ENCODE results near the gene NAP1L2.
"Not testable (repeated sequence)": the region's sequence is repeated elsewhere in the genome, so short reads cannot be mapped to it uniquely, and the experiment has no call there.

DNA sequence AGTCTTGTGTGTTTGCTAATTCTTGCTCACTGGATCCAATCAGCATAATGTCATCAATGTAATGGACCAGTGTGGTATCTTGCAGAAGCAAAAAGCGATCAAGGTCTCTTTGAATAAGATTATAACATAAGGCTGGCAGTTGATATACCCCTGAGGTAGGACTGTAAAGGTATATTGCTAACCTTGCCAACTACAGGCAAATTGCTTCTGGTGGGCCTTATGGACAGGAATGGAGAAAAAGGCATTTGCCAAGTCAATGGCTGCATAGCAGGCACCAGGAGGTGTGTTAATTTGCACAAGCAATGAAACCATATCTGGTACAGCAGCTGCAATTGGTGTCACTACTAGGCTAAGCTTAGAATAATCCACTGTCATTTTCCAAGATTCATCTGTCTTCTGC, 45.7 kb downstream of the NAP1L2 start:
- TF ChIP-seq, protein P1, sequence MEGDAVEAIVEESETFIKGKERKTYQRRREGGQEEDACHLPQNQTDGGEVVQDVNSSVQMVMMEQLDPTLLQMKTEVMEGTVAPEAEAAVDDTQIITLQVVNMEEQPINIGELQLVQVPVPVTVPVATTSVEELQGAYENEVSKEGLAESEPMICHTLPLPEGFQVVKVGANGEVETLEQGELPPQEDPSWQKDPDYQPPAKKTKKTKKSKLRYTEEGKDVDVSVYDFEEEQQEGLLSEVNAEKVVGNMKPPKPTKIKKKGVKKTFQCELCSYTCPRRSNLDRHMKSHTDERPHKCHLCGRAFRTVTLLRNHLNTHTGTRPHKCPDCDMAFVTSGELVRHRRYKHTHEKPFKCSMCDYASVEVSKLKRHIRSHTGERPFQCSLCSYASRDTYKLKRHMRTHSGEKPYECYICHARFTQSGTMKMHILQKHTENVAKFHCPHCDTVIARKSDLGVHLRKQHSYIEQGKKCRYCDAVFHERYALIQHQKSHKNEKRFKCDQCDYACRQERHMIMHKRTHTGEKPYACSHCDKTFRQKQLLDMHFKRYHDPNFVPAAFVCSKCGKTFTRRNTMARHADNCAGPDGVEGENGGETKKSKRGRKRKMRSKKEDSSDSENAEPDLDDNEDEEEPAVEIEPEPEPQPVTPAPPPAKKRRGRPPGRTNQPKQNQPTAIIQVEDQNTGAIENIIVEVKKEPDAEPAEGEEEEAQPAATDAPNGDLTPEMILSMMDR (IDR thresholded peaks at IDR 0.05): not testable (repeated sequence)
- TF ChIP-seq SIN3A (IDR thresholded peaks at IDR 0.05; ENCODE audit: borderline replicate concordance, insufficient read depth, low read depth, low read length); POLR2AphosphoS5 (IDR thresholded peaks at IDR 0.05; ENCODE audit: low read depth, low read length); TCF7L2 (IDR thresholded peaks at IDR 0.05; ENCODE audit: low read depth, low read length): not testable (repeated sequence)
- TF ChIP-seq, protein P2, sequence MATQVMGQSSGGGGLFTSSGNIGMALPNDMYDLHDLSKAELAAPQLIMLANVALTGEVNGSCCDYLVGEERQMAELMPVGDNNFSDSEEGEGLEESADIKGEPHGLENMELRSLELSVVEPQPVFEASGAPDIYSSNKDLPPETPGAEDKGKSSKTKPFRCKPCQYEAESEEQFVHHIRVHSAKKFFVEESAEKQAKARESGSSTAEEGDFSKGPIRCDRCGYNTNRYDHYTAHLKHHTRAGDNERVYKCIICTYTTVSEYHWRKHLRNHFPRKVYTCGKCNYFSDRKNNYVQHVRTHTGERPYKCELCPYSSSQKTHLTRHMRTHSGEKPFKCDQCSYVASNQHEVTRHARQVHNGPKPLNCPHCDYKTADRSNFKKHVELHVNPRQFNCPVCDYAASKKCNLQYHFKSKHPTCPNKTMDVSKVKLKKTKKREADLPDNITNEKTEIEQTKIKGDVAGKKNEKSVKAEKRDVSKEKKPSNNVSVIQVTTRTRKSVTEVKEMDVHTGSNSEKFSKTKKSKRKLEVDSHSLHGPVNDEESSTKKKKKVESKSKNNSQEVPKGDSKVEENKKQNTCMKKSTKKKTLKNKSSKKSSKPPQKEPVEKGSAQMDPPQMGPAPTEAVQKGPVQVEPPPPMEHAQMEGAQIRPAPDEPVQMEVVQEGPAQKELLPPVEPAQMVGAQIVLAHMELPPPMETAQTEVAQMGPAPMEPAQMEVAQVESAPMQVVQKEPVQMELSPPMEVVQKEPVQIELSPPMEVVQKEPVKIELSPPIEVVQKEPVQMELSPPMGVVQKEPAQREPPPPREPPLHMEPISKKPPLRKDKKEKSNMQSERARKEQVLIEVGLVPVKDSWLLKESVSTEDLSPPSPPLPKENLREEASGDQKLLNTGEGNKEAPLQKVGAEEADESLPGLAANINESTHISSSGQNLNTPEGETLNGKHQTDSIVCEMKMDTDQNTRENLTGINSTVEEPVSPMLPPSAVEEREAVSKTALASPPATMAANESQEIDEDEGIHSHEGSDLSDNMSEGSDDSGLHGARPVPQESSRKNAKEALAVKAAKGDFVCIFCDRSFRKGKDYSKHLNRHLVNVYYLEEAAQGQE (IDR thresholded peaks at IDR 0.05; ENCODE audit: insufficient read depth in 1 of 2, low read depth in 2 of 2, low read length in 1 of 2): not testable (repeated sequence)
